ENCODE measurements around the gene IRS1. TPM values are rescaled to one million over a fixed set of nuclear protein-coding genes. Genes with fewer than 3 reads are reported as not detected.
A peak's percentile ranks its signal among the peaks of the same experiment; 100 is the strongest.

IRS1 gene
- polyA plus RNA-seq, 2 donors, result 1.6 to 3.7 TPM

DNA sequence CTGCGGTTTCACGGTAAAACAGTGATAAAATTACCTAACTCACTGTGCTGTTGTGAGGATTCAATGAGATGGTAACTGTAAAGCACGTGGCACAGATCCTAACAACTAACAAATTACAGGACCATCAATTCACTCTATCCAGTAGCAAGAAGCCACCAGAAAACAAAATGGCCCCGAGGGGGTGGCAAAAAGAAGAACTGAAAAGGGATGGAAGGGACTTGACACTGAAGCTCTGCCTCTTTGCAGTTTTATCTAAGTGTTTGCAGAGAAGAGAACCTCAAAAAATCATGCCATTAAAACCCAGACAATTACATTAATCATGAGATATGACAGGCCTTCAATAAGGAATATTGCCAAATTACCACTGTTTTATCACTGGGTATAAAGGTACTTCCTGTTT, 46.7 kb downstream of the IRS1 start:
- peaks cover 0 to 2% of the 10 kb centered on the region in 2 donors for H3K4me1 ChIP-seq (ENCODE audit: control insufficient read depth in 2 of 2, insufficient read depth in 2 of 2, low read length in 1 of 2)
- H3K36me3 ChIP-seq (ENCODE audit: control insufficient read depth in 2 of 2, insufficient read depth in 2 of 2, low read length in 1 of 2), result no peaks in the 10 kb centered on the region
- H3K27me3 ChIP-seq (ENCODE audit: control insufficient read depth in 1 of 2, insufficient read depth in 2 of 2, low read length in 2 of 2), result no peaks in the 10 kb centered on the region
- H3K9me3 ChIP-seq (ENCODE audit: control insufficient read depth in 2 of 2, insufficient read depth in 1 of 2, low read depth in 1 of 2, low read length in 1 of 2), result no peaks in the 10 kb centered on the region
- WGBS, 2 donors, result 87 to 95% methylated on average over 4 of the region's 4 CpGs
- H3K27ac ChIP-seq (ENCODE audit: low read depth in 2 of 2, low read length in 1 of 2), result peak overlapping the region in 1 of 2 donors; percentile 7
- H3K4me3 ChIP-seq (ENCODE audit: low read depth in 1 of 2, low read length in 2 of 2), result no peak overlapping the region

DNA sequence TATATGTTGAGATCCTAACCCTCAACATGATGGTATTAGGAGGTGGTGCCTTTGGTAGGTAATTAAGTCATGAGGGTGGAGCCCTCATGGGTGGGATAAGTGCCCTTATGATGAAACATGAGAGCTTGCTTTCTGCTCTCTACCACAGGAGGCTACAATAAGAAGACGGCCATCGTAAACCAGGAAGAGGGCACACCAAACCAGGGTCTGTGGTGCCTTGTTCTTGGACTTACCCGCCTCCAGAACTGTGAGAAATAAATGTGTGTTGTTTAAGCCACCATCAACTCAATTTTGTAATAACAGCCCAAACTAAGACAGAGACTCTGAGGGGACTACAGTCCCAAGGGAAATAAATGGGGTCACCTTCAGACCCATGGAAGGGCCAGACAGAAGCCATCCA, 52.3 kb downstream of the IRS1 start:
- Histone ChIP-seq H3K9me3 (ENCODE audit: control insufficient read depth in 2 of 2, insufficient read depth in 1 of 2, low read depth in 1 of 2, low read length in 1 of 2) (no peaks in the 10 kb centered on the region), H3K36me3 (ENCODE audit: control insufficient read depth in 2 of 2, insufficient read depth in 2 of 2, low read length in 1 of 2) (no peaks in the 10 kb centered on the region), H3K27me3 (ENCODE audit: control insufficient read depth in 1 of 2, insufficient read depth in 2 of 2, low read length in 2 of 2) (no peaks in the 10 kb centered on the region), H3K4me3 (ENCODE audit: low read depth in 1 of 2, low read length in 2 of 2) (no peak overlapping the region), H3K27ac (ENCODE audit: low read depth in 2 of 2, low read length in 1 of 2) (no peak overlapping the region), H3K4me1 (ENCODE audit: control insufficient read depth in 2 of 2, insufficient read depth in 2 of 2, low read length in 1 of 2) (no peaks in the 10 kb centered on the region)
- WGBS, 2 donors, result 96 to 99% methylated on average over 3 of the region's 3 CpGs

DNA sequence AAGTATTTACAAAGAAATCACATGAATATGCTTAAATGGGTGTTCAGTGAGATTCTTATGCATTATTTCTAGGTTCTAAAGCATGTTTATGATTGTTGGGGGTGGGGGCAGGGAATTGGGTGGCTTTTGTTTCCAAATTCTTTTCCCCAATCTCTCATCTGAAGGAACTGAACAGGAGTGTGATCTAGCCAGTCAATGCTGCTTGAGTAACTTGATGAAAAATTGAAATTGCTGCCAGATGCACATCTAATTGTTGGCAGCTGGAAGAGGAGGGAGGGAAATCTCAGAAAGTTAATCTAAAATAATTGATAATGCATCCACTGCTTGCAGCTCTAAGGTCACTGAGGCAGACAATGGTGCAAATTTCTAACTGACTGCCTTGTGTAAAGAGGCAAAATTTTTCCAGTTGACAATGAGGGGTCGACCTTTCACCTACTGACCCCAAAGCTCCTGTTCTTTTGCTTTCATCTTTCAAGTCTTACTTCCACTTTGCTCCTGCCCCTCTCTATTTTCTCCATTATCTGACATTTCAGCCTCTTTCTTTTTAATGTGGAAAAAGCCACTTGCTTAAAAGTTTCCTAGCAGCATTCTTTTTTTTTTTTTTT, 53.3 kb downstream of the IRS1 start:
- Histone ChIP-seq H3K36me3 (ENCODE audit: control insufficient read depth in 2 of 2, insufficient read depth in 2 of 2, low read length in 1 of 2) (no peaks in the 10 kb centered on the region), H3K9me3 (ENCODE audit: control insufficient read depth in 2 of 2, insufficient read depth in 1 of 2, low read depth in 1 of 2, low read length in 1 of 2) (no peaks in the 10 kb centered on the region), H3K4me3 (ENCODE audit: low read depth in 1 of 2, low read length in 2 of 2) (no peak overlapping the region), H3K27me3 (ENCODE audit: control insufficient read depth in 1 of 2, insufficient read depth in 2 of 2, low read length in 2 of 2) (no peaks in the 10 kb centered on the region), H3K4me1 (ENCODE audit: control insufficient read depth in 2 of 2, insufficient read depth in 2 of 2, low read length in 1 of 2) (no peaks in the 10 kb centered on the region), H3K27ac (ENCODE audit: low read depth in 2 of 2, low read length in 1 of 2) (no peak overlapping the region)
- 64 to 82% methylated on average over 1 of the region's 1 CpG for WGBS, 2 donors

DNA sequence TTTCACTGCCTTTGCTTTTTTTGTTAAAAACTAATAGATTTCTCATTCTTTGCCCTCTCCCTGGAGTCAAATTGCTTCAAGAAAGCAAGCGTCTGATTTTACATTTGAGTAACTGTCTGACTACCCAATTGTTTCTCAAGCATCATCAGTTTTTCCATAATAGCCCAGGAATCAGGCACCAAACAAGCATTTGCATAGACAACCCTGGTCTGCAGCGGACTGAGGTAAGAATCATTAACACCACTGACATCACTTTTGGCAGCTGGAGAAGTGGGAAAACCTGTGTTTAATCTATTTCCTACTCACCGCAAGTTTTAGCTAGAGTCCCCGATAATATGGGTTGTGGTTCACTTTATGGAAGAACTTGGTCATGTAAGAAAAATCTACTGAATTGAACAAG, 55.7 kb downstream of the IRS1 start:
- Histone ChIP-seq H3K36me3 (ENCODE audit: control insufficient read depth in 2 of 2, insufficient read depth in 2 of 2, low read length in 1 of 2) (no peaks in the 10 kb centered on the region), H3K9me3 (ENCODE audit: control insufficient read depth in 2 of 2, insufficient read depth in 1 of 2, low read depth in 1 of 2, low read length in 1 of 2) (no peaks in the 10 kb centered on the region), H3K27ac (ENCODE audit: low read depth in 2 of 2, low read length in 1 of 2) (no peak overlapping the region), H3K27me3 (ENCODE audit: control insufficient read depth in 1 of 2, insufficient read depth in 2 of 2, low read length in 2 of 2) (no peaks in the 10 kb centered on the region), H3K4me3 (ENCODE audit: low read depth in 1 of 2, low read length in 2 of 2) (no peak overlapping the region), H3K4me1 (ENCODE audit: control insufficient read depth in 2 of 2, insufficient read depth in 2 of 2, low read length in 1 of 2) (no peaks in the 10 kb centered on the region)
- 78 to 79% methylated on average over 4 of the region's 4 CpGs for WGBS, 2 donors

DNA sequence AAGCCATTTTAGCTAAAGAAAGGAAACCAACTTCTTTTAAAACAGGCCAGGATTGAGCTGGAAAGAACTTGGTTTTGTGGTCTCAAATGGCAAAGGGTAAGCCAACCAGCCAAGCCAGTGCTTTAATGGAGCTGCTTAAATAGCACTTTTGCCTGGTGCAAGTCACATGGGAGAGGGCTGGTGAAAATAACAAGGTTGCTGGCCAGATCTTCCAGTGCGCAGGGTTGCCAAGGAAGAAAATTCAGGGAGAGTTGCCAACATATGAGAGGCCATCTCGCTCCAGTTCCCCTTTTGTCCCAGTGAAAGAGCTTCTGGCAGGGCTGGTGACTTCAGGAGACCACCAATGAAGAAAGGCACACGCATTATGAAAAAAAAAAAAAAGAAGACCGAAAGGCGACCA, 57.3 kb downstream of the IRS1 start:
- Histone ChIP-seq H3K4me1 (ENCODE audit: control insufficient read depth in 2 of 2, insufficient read depth in 2 of 2, low read length in 1 of 2) (no peaks in the 10 kb centered on the region), H3K4me3 (ENCODE audit: low read depth in 1 of 2, low read length in 2 of 2) (no peak overlapping the region)

DNA sequence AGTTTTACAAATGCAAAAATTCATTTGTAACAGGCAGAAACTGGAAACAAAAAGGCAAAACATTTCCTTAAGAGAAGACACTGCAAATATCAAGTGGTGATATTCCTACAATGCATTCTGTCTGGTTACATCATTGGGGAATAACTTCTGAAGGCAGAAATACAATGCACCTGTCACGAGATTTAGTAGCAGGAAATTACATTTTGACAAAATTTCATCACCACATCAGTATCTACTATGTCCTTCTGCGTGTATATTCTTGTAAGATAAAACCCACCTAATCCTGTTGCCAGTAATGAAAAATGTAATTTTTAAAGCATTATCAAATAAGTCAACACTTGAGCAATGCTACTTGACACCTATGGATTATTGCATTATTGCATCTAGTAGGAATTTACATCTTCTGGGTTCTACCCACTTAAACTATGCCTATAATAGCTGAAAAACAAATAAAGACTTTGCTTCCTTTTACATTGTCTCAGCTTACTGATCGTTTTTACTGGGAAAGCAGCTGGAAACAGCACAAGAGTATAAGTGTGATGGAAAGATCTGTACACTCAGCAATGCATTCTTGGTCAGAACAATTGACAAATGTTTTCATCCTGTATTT, 59.5 kb downstream of the IRS1 start:
- WGBS, 2 donors, result 26 to 37% methylated on average over 3 of the region's 3 CpGs
- Histone ChIP-seq H3K27ac (ENCODE audit: low read depth in 2 of 2, low read length in 1 of 2) (no peak overlapping the region), H3K36me3 (ENCODE audit: control insufficient read depth in 2 of 2, insufficient read depth in 2 of 2, low read length in 1 of 2) (no peaks in the 10 kb centered on the region), H3K4me1 (ENCODE audit: control insufficient read depth in 2 of 2, insufficient read depth in 2 of 2, low read length in 1 of 2) (no peaks in the 10 kb centered on the region), H3K9me3 (ENCODE audit: control insufficient read depth in 2 of 2, insufficient read depth in 1 of 2, low read depth in 1 of 2, low read length in 1 of 2) (no peaks in the 10 kb centered on the region), H3K27me3 (ENCODE audit: control insufficient read depth in 1 of 2, insufficient read depth in 2 of 2, low read length in 2 of 2) (no peaks in the 10 kb centered on the region), H3K4me3 (ENCODE audit: low read depth in 1 of 2, low read length in 2 of 2) (no peak overlapping the region)

More for the DNA sequence above, 57.3 kb downstream of the IRS1 start:
- Histone ChIP-seq H3K27me3 (ENCODE audit: control insufficient read depth in 1 of 2, insufficient read depth in 2 of 2, low read length in 2 of 2) (no peaks in the 10 kb centered on the region), H3K27ac (ENCODE audit: low read depth in 2 of 2, low read length in 1 of 2) (peak overlapping the region in 1 of 2 donors; percentile 36), H3K9me3 (ENCODE audit: control insufficient read depth in 2 of 2, insufficient read depth in 1 of 2, low read depth in 1 of 2, low read length in 1 of 2) (no peaks in the 10 kb centered on the region), H3K36me3 (ENCODE audit: control insufficient read depth in 2 of 2, insufficient read depth in 2 of 2, low read length in 1 of 2) (no peaks in the 10 kb centered on the region)
- 41 to 61% methylated on average over 5 of the region's 5 CpGs for WGBS, 2 donors

GRCh38 chr2:226739545-226740030, 60.0 kb downstream of the IRS1 start:
- Histone ChIP-seq H3K27me3 (ENCODE audit: control insufficient read depth in 1 of 2, insufficient read depth in 2 of 2, low read length in 2 of 2) (no peaks in the 10 kb centered on the region), H3K4me3 (ENCODE audit: low read depth in 1 of 2, low read length in 2 of 2) (no peak overlapping the region), H3K9me3 (ENCODE audit: control insufficient read depth in 2 of 2, insufficient read depth in 1 of 2, low read depth in 1 of 2, low read length in 1 of 2) (no peaks in the 10 kb centered on the region), H3K4me1 (ENCODE audit: control insufficient read depth in 2 of 2, insufficient read depth in 2 of 2, low read length in 1 of 2) (no peaks in the 10 kb centered on the region), H3K36me3 (ENCODE audit: control insufficient read depth in 2 of 2, insufficient read depth in 2 of 2, low read length in 1 of 2) (no peaks in the 10 kb centered on the region), H3K27ac (ENCODE audit: low read depth in 2 of 2, low read length in 1 of 2) (no peak overlapping the region)
- WGBS, 2 donors, result 61 to 68% methylated on average over 6 of the region's 6 CpGs

- WGBS, 2 donors, result 44 to 55% methylated on average over 6 of the region's 6 CpGs
- Histone ChIP-seq H3K4me1 (ENCODE audit: control insufficient read depth in 2 of 2, insufficient read depth in 2 of 2, low read length in 1 of 2) (no peaks in the 10 kb centered on the region), H3K27ac (ENCODE audit: low read depth in 2 of 2, low read length in 1 of 2) (peak overlapping the region in 1 of 2 donors; percentile 49), H3K36me3 (ENCODE audit: control insufficient read depth in 2 of 2, insufficient read depth in 2 of 2, low read length in 1 of 2) (no peaks in the 10 kb centered on the region), H3K27me3 (ENCODE audit: control insufficient read depth in 1 of 2, insufficient read depth in 2 of 2, low read length in 2 of 2) (no peaks in the 10 kb centered on the region), H3K9me3 (ENCODE audit: control insufficient read depth in 2 of 2, insufficient read depth in 1 of 2, low read depth in 1 of 2, low read length in 1 of 2) (no peaks in the 10 kb centered on the region), H3K4me3 (ENCODE audit: low read depth in 1 of 2, low read length in 2 of 2) (no peak overlapping the region)
Measured at GRCh38 chr2:226738821-226739544, 60.6 kb downstream of the IRS1 start.

DNA sequence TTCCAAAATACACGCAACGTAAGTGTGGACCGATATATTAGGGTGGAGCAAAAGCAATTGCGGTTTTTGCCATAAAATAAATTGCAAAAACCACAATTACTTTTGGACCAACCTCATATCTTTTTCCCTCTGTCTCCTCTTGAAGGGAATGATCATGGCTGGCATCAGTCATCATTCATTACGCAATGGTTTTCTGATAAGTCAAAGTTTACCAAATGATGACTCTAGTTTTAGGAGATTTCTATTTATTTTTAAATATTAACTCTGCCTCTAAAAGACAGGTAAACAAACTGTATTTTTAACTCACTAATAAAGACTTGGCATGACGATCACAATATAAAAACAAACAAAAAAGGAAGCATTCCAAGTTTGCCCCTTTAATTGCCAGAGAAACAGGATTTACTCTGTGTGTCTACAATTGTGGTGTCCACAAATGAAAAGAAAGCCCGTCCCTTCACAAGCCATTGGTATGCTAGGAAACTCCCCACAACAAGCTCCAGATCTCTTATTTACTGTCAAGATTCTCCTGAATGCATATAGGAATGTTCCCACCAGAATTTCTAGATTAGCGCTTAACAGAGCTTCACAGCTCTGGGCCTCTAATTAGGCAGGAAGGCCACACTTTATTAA, 61.3 kb downstream of the IRS1 start:
- H3K27ac ChIP-seq (ENCODE audit: low read depth in 2 of 2, low read length in 1 of 2), result no peak overlapping the region
- H3K27me3 ChIP-seq (ENCODE audit: control insufficient read depth in 1 of 2, insufficient read depth in 2 of 2, low read length in 2 of 2), result no peaks in the 10 kb centered on the region
- H3K9me3 ChIP-seq (ENCODE audit: control insufficient read depth in 2 of 2, insufficient read depth in 1 of 2, low read depth in 1 of 2, low read length in 1 of 2), result no peaks in the 10 kb centered on the region
- no peak overlapping the region for H3K4me3 ChIP-seq (ENCODE audit: low read depth in 1 of 2, low read length in 2 of 2)
- 85 to 89% methylated on average over 8 of the region's 8 CpGs for WGBS, 2 donors
- H3K36me3 ChIP-seq (ENCODE audit: control insufficient read depth in 2 of 2, insufficient read depth in 2 of 2, low read length in 1 of 2), result no peaks in the 10 kb centered on the region
- H3K4me1 ChIP-seq (ENCODE audit: control insufficient read depth in 2 of 2, insufficient read depth in 2 of 2, low read length in 1 of 2), result no peaks in the 10 kb centered on the region
